ENCODE measurements around the gene DNMBP.

The DNMBP gene

DNA sequence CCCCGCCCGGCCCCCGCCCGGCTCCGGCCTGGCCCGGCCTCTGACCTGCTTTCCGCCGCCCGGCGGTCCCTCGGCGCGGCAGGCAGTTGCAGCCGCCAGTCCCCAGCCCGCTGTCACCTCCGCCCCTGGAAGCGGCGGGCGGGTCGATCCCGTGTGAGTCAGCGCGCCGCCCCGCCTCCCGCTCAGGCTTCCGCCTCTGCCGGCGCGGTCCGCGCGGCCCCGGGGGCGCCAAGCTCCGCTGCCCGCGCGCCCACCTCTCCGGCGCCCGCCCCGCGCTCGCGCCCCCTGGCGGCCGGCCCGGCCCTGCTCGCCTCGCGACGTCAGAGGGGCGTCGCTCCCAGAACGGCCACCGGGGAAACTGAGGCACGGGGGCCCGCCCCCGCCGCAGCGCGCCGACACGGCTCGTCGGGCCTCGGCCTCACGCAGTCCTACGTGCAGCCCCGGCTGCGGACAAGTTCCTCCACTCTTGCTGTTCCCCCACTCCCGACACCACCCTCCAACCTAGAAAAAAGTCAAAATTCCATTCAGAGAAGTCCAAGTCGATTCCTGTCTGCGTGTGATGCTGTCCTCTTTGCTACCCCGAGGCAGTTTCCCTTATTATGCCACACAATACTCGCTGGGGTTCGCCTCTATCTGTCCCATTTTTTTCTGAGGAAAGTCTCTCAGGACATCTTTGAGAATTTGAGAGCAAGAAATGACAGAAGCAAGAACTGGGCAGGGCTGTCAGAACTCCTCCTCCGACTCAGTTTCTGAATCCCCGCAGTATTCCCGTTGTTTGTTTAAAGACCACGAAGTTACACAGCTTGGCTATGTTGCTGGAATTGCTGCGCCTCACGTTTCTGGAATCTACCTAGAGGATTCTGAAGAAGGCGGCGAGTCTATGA is at the start of gene DNMBP:
Gene DNMBP, minus strand, starts transcription at position 155 of the 884 bp plus-strand sequence. CDS start 37,823 bp downstream, outside the sequence.
- DNase-seq (ENCODE audit: low read depth), result peak; percentile 83

GRCh38 chr10:100057948-100058347 is 48.2 kb upstream of the DNMBP start:
- DNase-seq (ENCODE audit: low read depth), result no peak

GRCh38 chr10:100053686-100054460 is 44.1 kb upstream of the DNMBP start:
- no peak for DNase-seq (ENCODE audit: low read depth)

DNA sequence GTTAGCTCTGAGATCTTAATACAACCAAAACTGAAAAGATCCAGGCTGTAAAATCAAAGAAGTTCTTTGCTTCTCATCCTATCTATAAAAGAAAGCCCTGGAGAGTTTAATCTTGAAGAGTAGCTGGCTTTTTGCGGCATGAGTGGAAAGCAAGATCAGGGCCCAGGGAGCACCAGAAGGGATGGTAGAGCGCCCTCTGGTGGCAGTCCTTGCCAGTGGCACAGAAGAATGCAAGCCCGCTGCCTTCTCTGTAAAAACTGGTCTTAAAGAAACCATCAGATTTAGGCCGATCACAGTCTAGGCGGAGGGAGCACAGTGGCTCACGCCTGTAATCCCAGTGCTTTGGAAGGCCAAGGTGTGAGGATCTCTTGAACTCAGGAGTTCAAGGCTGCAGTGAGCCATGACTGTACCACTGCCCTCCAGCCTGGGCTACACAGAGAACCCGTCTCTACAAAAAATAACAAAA is 36.3 kb upstream of the DNMBP start:
- peak; percentile 50 for DNase-seq (ENCODE audit: low read depth)

DNA sequence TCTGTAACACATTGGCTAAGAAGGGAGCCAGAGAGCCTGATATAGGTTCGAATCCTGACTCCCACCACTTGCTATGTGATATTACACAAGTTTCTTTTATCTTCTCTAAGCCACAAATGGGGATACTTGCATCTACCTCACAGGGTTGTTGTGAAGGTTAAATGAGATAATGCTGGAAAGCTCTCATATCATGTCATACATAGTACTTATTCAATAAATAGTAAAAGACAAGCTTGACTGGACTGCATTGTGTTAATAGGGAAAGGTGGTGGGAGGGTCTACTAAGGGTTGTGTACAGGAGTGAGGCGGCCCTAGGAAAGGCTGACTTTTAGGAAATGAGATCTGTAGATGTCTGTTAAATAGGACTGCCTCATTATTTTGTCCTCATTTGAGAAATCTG is 35.8 kb upstream of the DNMBP start:
- no peak for DNase-seq (ENCODE audit: low read depth)

GRCh38 chr10:100043796-100044195 is 34.0 kb upstream of the DNMBP start:
- DNase-seq (ENCODE audit: low read depth), result no peak

GRCh38 chr10:100043344-100043743 is 33.6 kb upstream of the DNMBP start:
- no peak for DNase-seq (ENCODE audit: low read depth)

DNA sequence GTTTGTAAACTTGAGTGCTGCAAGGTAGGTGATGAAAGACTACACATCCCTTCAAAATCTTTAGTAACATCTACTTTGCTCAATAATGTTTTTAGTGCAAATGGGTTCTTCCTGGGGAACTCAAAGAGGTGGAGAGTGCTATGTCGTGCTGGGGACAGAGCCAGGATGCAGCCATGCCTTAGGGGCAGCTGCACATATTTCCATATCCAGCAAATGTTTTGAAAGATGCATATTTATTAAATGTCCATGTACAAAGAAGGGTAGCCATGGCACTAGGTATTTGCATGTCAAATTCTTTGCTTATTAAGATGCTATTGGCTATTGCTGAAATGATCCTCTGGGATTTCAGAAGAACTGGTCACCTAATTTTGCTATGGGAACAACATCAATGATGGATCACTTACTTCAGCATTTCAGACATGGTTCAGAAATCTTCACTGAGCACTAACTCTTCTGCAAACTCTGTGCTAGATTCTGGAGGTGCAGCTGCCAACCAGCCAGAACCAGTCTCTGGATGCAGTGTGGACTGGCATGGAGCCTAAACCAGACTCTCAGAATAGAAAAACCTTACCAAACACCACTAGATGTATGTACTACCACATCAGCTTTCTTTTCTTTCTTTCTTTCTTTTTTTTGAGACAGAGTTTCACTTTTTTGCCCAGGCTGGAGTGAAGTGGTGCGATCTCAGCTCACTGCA is 31.7 kb upstream of the DNMBP start:
- no peak for DNase-seq (ENCODE audit: low read depth)

GRCh38 chr10:100038561-100039071 is 28.9 kb upstream of the DNMBP start:
- no peak for DNase-seq (ENCODE audit: low read depth)

- DNase-seq (ENCODE audit: low read depth), result no peak
Measured at GRCh38 chr10:100037758-100038315, 28.1 kb upstream of the DNMBP start.

- DNase-seq (ENCODE audit: low read depth), result no peak
Measured at GRCh38 chr10:100036850-100037249, 27.1 kb upstream of the DNMBP start.

- DNase-seq (ENCODE audit: low read depth), result no peak
Measured at GRCh38 chr10:100033766-100034418, 24.1 kb upstream of the DNMBP start.

DNA sequence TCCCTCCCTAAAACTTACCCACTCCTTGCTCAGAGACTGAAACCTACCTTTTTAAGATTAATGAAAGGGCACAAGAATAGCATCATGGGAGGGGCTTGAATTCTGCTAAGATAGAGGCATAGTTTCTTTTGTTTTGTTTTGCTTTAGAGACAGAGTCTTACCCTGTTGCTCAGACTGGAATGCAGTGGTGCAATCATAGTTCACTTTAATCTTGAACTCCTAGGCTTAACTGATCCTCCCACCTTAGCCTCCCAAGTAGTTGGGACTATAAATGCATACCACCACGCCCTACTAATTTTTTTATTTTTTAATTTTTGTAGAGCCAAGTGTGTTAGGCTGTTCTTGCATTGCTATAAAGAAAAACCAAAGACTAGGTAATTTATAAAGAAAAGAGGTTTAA is 17.7 kb upstream of the DNMBP start:
- no peak for DNase-seq (ENCODE audit: low read depth)

- no peak for DNase-seq (ENCODE audit: low read depth)
Measured at GRCh38 chr10:100025576-100025975, 15.8 kb upstream of the DNMBP start.

DNA sequence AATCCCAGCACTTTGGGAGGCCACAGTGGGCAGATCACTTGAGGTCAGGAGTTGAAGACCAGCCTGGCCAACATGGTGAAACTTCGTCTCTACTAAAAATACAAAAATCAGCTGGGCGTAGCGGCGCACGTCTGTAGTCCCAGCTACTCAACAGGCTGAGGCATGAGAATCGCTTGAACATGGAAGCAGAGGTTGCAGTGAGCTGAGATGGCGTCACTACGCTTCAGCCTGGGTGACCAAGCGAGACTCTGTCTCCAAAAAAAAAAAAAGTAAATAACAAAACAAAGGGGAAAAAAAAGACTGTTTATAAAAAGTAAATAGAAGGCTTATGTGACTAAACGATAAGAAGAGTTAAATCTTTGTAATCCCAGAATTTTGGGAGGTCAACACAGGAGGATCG is 15.0 kb upstream of the DNMBP start:
- DNase-seq (ENCODE audit: low read depth), result no peak

DNA sequence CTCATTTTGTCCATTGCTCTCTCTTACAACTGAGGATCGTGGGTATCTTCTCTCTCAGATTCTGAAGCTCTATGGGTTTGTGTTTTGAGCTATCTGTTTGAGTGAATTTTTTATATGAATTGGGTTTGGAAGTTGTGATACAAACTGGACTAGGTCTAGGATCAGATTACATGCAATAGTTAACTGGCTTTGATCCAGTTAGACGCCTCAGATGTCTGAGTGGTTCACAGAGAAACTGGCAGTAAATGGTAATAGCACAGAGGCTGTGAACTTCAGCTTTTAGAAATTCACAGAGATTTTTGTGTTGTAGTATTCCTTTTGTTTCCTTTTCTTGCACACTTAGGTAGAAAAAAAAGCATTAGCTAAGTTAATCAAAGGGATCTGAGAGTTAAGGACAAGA is 12.7 kb upstream of the DNMBP start:
- no peak for DNase-seq (ENCODE audit: low read depth)

DNA sequence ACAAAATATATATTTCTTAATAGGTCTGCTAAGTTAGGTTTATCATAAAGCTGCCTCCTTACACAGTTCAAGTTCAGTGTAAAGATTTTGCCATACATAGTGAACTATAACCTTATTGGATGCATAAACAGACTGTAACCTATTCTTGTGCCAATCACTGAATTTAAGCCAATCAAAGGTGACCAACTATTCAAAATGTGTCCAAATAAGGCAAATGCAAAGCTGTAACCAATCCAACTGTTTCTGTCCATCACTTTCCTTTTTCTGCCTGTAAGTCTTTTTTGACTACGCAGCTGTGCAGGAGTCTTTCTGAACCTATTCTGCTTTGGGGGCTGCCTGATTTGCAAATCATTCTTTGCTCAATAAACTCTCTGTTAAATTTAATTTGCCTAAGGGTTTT is 11.6 kb upstream of the DNMBP start:
- no peak for DNase-seq (ENCODE audit: low read depth)

DNA sequence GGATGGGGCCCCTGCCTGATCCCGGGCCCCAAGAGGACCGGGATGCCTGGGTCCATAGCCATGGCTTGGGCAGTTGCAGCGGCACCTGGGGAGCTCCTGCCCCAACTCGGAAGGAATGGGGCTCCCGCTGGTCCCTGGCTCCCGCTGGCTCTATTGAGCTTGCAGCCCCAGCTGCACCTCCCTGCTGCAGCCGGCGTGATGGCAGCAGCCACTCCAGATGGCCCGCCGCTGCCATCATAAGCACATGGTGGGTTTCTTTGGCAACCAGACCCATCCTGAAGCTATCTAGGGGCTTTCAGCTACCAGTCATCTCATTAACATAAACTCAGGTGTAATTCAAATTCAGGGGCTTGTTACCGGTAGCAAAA is 11.1 kb upstream of the DNMBP start:
- DNase-seq (ENCODE audit: low read depth), result no peak

DNA sequence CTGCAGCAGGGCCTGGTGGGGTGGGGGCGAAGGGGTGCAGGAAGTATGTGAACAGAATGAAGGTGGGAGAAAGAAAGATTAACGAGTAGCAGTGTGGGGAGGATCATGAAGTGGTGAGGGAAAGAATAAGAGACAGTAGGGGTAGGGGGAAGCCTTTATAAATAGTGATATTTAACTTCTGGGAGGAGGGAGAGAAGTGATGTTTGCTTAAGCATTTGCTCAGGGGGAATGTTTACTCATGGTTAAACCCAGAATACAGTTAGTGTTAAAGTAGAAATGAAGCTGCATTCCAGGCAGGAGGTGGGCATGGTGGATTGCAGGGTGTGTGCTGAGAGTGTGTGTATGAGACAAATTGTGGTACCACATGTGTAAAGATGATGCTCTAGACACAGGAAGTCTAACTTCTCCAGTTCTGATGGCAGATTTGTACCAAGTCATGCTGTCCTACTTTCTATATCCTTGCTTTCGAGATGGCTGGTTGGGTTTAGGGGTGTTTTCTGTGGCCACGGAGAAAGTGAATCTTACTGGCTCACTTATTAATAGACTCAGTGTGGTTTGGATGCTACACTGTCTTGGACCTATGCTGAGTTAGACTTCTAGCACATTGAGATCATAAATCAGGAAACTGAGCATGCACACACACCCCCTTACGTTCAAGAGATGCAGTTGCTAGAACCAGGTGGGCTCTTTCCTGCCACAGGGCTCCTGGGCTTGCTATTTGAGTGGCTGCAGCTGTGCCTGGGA is 10.6 kb upstream of the DNMBP start:
- DNase-seq (ENCODE audit: low read depth), result no peak

DNA sequence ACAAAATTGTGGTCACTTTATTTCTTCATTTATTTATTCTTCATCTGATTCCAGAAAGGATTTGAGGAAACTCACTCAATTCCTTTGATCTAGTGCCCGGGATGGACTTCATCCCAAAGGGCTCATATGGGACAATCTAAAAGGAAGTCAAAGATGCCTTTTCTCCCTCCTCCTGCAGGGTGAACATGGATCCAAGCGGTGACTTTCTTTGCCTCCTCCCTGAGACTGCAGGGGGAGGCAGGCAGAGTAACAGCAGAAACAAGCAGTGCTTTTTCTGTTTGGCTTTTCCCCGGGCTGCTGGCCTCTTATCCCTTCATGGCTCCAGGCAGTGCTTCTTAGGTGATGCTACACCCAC is 10.0 kb upstream of the DNMBP start:
- DNase-seq (ENCODE audit: low read depth), result no peak

Data from stimulated activated CD8-positive, alpha-beta memory T cell treated with anti-CD3 and anti-CD28 coated beads, Interleukin-12 subunit alpha, Interleukin-12 subunit beta, amount 100 ng/mL, for 4 hours (primary cell).